Measurements from ENCODE around the gene CPNE9.

CPNE9 gene

DNA sequence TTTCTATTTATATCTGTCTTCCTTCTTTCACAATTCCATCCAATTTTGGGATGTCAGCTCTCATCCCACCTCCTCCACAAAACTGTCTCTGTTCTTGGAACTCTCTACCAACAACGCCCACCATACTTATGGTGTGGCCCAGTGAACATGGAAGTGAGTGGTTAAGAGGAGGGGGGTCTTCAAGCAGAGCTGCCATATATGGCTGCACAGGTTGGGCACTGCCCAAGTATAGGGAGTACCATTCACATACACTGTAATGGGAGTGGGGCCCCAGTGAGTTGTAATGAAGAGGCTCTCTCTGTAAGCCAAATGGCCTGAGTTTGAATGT is 74.0 kb downstream of the CPNE9 start:
- no peak for TF ChIP-seq CTCF (IDR thresholded peaks at IDR 0.05; ENCODE audit: borderline replicate concordance, control extremely low read depth, extremely low read depth, insufficient read depth, missing control alignments)
- in situ Hi-C loops (cut with MboI; ENCODE audit: low sequenced_read_pairs, unreplicated experiment), result no loop called here
- no peak for DNase-seq (ENCODE audit: low spot score)

- peak; percentile 61 for DNase-seq (ENCODE audit: low spot score)
- in situ Hi-C loops (cut with MboI; ENCODE audit: low sequenced_read_pairs, unreplicated experiment), result no loop called here
- no peak for TF ChIP-seq CTCF (IDR thresholded peaks at IDR 0.05; ENCODE audit: borderline replicate concordance, control extremely low read depth, extremely low read depth, insufficient read depth, missing control alignments)
These were observed 74.8 kb downstream of the CPNE9 start for GRCh38 chr3:9778143-9779074.

DNA sequence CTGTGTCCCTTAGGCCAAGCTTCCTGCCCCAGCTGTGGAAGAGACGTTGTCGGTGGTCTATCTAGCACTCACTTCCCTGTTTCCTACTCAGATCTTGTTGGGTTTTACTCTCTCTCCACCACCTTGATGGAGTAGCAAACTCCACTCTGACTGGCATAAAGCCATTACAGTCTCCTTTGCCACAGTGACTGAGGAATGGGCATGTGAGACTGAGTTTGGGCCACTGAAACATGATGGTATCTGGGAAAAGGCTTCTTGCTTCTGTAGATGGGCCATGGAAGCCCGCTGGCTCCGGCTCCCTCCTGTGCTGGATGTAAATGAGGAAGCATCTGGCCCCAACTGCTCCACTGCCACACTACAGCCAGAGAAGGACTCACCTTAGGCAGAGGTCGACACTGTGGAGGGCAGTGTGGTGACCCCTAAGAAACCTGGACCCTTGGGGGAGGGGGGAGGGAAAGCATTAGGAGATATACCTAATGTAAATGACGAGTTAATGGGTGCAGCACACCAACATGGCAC is 75.5 kb downstream of the CPNE9 start:
- no peak for TF ChIP-seq CTCF (IDR thresholded peaks at IDR 0.05; ENCODE audit: borderline replicate concordance, control extremely low read depth, extremely low read depth, insufficient read depth, missing control alignments)
- in situ Hi-C loops (cut with MboI; ENCODE audit: low sequenced_read_pairs, unreplicated experiment), result no loop called here
- DNase-seq (ENCODE audit: low spot score), result no peak

Measured in GM13976 (cell line).